GM18868 (cell line): ENCODE data around the gene AACS.
"Not testable (repeated sequence)": the region's sequence is repeated elsewhere in the genome, so short reads cannot be mapped to it uniquely, and the experiment has no call there.

ENCODE experiments used
- ATAC-seq: cut with Tn5 transposase; IDR thresholded peaks from one replicate; pipeline ENCODE4 v1.9.1; 2021; ENCODE audit warnings: mild to moderate bottlenecking, moderate library complexity; ENCODE audit not compliant: unreplicated experiment

Gene AACS

DNA sequence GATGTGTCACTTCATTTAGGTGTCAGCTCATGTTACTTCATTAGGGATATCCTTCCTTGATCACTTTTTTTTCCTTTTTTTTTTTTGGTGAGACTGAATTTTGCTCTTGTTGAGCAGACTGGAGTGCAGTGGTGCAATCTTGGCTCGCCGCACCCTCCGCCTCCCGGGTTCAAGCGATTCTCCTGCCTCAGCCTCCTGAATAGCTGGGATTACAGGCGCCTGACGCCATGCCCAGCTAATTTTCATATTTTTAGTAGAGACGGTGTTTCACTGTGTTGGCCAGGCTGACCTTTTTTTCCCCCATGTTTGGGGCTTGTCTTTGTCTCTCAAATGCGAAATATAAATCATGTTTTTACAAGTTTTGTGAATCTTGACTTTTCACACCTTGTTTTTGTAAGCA, 9.6 kb upstream of the AACS start:
- no peak for ATAC-seq

DNA sequence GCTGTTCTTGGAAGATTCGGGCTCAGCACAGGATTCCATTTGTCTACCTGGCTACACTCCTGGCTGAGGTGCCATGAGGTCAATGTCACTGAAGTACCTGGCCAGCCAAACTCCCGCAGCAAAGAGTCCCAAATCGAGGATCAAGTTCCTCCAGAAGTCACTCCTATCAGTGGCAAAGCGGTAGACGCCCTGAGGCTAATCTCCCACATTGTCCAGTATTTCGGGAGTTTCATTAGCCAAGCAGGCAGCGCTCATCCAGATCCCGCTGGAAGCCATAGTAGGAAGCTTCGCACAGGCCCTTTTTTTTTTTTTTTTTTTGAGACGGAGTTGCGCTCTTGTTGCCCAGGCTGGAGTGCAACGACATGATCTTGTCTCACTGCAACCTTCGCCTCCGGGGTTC, 8.9 kb upstream of the AACS start:
- no peak for ATAC-seq

DNA sequence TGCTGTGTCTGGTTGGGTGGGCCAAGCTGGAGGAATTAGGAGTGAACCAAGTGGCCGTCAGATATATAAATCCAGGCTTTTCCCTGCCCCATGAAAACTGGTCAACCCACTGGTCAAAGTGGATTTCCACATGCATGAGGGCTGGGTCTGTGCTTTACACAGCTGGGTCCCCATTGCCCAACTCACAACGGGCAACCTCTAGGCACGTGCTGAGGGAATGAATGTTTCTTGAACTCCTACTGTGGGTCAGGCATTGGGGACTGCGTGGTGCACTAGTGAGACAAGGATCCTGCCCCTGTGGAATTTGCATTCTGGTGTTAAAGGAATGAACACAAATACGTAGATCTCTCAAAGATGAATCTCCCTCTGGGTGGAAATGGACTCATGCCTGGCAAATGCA, 7.5 kb upstream of the AACS start:
- no peak for ATAC-seq

DNA sequence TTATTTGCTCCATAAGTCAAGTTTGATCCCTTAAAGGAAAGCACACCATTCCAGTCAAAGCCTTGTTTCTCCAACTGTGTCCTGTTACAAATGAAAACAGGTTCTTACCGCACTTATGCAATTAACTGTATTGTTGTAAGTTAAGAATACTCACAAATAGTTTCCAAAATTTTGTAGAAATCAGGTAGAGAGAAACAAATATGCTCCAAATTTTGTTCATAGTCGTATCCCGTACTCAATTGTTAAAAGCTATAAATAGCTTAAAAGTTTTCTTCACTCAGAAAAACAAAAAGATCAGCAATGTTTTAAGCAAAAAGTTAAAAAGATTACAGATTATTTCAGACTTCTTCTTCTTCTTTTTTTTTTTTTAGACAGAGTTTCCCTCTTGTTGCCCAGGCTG, 4.0 kb upstream of the AACS start:
- ATAC-seq = no peak

DNA sequence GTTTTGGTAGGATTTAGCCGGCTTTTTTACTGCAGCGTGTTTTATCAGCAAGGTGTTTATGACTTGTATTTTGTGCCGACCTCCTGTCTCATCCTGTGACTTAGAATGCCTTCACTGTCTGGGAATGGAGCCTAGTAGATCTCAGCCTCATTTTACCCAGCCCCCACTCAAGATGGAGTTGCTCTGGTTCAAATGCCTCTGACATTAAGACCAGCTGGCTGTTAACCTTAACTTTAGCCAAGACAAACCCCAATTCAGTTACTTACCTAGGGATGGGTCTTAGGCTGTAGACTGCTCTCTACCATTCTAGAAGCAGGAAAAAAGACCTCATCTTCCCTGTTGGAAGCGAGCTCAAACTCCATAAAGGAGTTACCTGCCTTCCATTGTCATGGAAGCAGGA, 1.7 kb upstream of the AACS start:
- ATAC-seq = not testable (repeated sequence)

DNA sequence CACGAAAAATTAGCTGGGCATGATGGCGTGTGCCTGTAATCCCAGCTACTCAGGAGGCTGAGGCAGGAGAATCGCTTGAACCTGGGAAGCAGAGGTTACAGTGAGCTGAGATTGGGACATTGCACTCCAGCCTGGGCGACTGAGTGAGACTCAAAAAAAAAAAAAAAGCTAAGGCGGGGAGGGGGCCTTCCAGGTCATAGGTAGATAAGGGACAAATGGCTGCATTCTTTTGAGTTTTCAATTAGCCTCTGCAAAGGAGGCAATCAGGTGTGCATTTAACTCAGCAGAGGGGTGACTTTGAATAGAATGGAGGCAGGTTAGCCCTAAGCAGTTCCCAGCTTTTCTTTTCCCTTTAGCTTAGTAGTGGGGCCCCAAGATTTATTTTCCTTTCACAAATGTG, 743 bp upstream of the AACS start:
- ATAC-seq = no peak

DNA sequence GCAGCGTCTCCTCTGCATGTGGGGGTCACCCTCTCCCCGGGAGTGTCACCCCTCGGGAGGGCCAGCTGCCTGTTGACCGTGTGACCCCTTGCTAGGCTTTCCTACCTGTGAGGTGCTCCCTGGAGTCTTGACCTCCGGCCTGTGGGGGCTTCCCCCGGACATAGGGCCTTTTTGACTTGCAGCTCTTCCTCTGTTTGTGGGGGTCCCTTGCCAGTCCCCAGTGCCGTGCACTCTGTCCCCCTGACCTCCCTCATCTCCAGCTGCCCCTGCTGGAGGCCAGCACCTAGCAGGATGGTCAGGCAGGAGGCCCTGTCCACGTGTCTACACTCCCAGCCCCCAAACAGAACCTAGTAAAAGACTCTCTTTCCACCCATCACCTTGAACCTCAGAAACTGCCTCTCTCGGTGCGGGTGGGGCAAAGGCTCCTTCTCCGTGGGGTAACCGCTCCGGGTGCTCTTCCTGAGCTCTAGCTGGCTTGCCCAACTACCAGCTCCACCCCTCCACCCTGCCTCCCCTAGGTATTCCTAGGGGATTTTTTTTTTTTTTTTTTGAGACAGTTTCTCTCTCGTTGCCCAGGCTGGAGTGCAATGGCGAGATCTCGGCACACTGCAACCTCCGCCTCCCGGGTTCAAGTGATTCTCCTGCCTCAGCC, 810 bp downstream of the AACS start:
- no peak for ATAC-seq

DNA sequence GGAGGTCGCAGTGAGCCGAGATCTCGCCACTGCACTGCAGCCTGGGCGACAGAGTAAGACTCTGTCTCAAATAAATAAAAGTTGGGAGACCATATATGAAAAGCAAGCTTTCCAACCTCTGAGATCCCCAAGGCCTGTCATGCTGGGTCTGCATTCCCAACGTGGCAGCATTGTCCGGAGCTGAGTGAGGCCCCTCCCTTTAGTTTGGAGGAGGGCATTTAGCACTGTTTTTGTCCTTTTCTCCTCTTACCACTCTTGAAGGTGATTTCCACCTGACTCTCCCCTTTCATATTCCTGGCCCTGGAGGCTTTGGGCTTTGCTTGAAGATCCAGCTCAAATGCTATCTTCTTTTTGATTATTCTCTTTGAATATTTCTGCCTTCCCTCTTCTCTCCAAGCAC, 3.2 kb downstream of the AACS start:
- ATAC-seq = no peak

DNA sequence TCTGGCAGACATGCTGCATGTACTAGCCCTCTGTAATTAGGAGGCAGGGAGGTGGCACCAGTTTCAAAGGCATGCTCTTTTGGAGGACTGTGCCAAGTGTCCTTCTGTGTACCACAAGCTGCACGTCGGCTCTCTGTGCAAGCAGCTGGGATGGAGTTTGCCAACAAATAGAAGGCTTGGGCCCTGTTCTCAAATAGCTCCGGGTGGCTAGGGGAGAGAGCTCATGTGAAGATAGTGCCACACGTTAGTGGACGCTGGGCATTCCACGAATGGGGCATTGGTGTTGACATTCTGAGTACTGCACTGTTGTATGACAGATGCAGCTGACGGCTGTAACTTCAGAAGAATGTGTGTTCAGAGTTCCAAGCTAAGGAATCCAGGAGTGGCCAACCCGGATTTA, 4.4 kb downstream of the AACS start:
- no peak for ATAC-seq

DNA sequence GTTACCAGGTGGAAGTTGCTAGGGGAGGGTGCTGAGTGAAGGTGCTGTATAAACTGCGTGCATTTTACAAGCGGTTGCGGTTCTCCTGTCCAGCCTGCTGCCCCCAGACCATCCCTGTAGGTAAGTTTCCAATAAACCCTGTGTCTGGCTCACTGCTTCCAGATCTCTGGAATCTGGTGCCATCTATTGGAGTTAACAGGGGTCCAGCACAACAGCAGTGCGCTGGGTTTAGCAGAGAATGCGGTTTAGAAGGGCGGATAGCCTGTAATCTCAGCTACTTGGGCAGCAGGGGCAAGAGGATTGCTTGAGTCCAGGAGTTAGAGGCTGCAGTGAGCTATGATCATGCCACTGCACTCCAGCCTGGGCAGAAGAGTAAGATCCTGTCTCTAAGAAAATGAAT, 4.9 kb downstream of the AACS start:
- no peak for ATAC-seq

DNA sequence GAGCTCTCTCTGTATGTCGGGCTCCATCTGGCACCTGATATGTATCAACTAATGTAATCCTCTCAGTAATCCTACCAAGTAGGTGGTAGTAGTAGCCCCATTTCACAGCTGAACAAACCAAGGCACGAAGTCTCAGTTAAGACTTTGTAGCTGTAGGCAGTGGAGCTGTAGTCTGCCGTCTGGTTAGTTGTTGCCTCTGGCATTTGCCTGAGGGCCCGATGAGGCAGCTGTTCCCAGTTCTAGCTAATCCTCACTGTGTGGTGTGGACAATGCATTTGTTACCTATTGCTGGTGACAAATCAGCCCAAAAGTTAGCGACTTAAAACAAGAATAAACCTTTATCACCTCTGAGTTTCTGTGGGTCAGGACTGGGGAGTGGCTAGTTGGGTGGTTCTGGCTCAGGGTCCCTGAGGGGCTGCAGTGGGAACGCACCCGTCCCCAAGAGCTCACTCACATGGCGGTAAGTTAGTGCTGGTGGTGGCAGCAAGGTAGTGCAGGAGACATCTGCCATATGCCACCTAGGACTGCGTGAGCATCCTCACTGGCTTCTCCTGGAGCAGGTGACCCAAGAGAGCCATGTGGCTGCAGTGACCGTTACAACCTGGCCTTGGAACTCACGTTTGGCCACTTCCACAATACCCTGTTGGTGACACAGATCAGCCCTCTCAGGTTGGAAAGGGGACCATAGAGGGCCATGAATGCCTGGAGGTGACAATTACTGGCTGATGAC, 5.6 kb downstream of the AACS start:
- no peak for ATAC-seq

DNA sequence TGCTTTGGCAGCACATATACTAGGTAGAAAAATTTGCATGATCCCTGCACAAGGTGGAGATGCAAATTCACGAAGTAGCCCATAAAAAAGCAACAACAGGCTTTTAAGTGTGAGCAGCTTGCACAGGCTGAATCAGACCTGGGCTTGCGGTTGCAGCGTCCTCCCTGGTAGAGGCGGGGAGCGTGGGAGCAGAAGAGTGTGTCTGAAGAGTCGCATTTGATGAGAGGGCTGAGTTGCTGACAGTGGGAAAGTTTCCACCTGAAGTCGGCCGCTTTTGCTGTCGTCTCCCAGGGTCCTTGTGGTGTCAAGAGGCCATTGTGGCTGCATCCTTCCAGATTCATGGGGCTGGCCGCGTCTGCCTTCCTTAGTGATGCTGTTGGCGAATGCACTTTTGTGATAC, 6.2 kb downstream of the AACS start:
- ATAC-seq = no peak

DNA sequence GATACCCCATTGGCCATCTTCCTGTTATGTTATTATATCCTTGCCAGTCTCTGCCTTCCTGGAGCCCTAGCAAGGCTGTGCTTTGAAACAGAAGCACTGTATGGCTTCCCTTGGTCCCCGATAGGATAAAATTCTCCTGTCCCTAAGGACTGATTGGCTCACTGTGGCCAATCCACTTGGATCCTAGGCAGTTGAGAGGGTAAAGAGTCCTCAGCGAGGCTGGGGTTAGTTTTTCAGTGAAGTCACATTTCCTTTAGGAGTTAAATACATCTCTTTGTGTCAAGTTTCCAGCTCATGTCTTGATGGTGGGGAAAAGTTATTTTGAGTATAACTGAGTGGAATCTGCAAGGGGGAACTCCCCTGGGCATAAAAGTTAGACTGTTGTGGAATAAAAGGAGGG, 7.3 kb downstream of the AACS start:
- no peak for ATAC-seq

DNA sequence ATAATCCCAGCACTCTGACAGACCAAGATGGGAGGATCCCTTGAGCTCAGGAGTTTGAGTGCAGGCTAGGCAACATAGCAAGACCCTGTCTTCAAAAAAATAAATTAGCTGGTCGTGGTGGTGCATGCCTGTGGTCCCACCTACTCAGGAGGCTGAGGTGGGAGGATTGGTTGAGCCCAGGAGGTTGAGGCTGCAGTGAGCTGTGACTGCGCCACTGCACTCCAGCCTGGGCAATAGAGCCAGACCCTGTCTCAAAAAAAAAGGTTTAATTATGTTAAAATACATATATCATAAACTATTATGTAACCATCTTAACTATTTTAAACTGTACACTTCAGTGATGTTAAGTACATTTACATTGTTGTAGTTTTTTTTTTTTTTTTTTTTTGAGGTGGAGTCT, 9.1 kb downstream of the AACS start:
- not testable (repeated sequence) for ATAC-seq

DNA sequence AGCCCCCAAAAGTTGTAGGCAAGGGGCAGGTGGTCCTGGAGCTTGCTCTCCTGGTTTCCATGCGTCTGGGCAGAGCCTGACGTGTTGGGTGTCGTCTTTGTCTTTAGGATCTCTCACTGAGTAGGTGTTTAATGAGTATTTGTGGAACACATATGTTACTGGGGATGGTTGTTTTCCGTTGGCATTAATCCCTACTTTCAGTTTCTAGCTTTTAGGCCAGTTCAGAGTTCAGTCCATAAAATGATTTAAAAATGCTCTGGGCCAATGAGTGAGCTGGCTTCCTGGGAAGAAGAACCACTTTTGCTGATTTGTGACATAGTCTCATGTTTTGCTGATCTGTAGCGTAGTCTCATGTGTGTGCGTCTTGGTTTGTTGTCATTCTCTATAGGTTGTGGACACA, 10.9 kb downstream of the AACS start:
- no peak for ATAC-seq

DNA sequence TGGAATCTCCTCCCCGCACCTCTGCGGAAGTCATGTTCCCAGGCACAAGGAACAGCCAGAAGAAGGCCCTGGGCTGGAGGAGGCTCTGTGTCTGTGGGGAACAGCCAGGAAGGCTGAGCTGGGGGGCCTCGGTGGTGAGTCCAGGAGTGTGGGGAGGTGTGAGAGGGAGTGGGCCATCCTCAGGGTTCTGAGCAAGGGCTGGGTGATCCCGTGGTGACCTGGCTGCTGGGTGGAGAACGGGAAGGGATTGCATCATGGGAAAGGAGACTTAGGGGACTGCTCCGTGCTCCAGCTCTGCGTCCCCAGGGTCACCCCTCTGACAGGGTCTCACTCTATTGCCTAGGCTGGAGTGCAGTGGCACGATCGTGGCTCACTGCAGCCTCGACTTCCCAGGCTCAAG, 13.8 kb downstream of the AACS start:
- ATAC-seq = no peak

DNA sequence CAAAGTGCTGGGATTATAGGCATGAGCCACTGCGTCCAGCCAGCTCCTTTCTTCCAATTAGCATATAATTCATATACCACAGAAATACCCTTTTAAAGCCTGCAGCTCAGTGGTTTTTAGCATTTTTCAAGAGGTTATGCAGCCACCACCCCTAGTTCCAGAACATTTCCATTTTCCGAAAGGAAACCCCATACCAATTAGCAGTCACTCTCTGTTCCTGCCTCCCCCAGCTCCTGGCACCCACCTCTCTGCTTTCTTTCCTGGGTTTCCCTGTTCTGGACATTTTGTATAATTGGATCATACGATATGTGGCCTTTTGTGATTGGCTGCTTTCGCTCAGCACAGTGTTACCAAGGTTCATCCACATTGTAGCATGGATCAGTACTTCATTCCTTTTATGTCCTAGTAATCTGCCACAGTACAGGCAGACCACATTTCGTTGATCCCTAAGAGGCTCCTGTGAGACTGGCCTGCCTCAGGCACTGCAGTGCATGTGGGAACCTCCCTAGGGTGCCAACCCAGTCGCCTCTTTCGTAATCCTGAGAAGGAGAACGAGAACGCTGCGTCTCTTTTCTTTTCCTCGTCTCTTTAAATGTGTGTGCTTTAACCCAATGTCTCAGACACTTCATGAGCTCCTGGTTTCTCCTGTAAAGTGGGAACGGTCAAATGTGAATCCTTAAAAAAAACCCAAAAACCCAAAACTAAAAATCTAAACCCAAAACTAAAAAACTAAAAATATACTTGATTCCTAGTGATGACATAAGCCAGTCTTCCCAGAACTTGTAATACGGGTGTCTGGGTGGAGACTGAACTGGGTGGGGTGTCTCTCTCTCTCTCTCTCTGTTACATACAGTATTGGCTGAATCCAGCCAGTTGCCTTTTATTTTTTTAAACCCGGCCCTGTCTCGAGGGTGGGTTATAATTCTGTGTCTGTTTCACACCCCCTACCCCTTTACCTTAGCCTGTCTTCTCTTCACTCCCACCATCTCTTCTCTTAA, 14.7 kb downstream of the AACS start:
- no peak for ATAC-seq

DNA sequence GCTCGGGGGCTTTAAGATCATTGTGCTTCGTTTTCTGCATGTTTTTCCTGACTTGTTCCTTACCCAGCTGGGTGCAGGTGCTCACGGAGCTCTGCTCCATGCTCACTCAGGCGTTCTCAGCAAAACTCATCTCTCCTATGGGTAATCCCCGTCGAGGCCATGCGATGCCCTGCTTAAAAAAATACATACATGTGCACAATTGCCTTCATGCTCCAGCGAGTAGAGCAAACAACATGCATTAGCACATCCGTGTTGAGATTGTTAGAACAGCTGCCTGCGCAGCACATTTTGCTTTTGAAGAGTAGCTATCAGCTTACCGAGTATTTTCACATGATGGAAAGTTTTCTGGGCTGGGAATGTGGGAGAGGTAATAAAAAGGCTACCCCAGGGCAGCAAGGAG, 16.2 kb downstream of the AACS start:
- no peak for ATAC-seq

DNA sequence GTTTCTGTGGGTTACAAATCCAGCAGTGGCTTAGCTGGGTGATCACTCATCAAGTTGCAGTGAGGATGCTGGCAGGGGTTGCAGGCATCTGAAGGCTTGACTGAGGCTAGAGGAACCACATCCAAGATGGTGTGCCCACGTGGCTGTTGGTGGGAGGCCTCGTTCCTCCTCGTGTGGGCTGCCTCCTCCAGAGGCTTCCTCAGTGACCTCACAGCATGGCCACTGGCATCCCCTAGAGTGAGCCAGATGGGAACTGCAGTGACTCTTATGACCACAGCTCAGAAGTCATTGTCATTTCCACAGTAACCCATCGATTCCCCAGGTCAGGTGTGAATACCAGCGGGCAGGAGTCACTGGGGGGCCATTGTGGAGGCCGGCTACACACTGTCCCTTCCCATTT, 17.8 kb downstream of the AACS start:
- no peak for ATAC-seq

DNA sequence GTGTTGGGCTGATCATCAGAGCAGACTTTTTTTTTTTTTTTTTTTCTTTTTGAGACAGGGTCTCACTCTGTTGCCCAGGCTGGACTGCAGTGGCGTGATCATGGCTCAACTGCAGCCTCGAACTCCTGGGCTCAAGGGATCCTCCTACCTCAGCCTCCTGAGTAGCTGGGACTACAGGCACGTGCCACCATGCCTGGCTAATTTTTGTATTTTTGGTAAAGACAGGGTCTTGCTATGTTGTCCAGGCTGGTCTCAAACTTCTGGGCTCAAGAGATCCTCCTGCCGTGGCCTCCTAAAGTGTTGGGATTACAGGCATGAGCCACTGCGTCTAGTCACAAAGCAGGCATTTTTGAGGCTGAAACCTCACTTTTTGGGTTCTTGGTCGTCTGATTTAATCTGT, 23.0 kb downstream of the AACS start:
- not testable (repeated sequence) for ATAC-seq

DNA sequence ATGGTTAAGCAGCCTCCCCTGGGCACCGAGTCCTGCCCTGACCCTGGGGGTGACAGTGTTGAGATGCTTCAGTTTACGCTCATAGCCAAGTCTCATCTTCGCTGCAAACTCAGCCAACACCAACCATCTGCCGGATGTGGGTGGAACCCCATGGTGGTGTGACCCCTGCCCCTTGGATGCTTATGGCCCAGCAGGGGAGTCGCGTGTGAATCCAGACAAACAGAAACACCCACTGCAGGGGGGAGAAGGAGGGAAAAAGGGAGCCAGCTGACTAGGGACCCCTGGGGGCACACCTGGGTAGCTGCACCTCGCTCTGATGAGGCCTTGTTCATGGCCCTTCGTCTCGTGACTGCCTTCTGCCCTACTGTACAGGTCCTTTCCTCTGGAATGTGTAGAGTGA, 23.8 kb downstream of the AACS start:
- ATAC-seq = no peak

DNA sequence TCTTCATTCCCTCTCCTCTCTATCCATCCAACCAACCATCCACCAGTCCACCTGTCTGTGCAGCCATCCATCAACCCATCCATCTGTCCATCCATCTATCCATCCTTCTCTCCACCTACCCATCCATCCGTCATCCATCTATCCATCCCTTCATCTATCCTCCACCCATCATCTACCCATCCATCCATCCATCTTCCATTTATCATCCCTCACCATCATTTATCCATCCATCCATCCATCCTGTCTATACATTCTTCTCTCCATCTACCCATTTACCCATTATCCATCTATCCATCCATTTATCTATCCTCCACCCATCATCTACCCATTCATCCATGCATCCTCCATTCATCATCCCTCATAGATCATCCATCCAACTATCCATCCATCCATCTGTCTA, 24.4 kb downstream of the AACS start:
- ATAC-seq = no peak
